Transverse colon (tissue), 4 donors: ENCODE results near the gene KLF15. TPM values are rescaled to one million over a fixed set of nuclear protein-coding genes. Genes with fewer than 3 reads are reported as not detected.

Experiments
- DNase-seq: peaks from one replicate; pipeline ENCODE4 v3.0.0-alpha.2; 2019
- H3K27ac ChIP-seq, 4 donors: fragments of 200-600 bp; sonication (generic); 2 replicates each; pipeline ENCODE4 v1.5.1; 2016 to 2018; ENCODE audit warnings: inconsistent platforms in 4 of 4
- H3K27me3 ChIP-seq: fragments of 200-600 bp; sonication (generic); 2 replicates; pipeline ENCODE4 v1.5.1; 2017; ENCODE audit warnings: inconsistent platforms
- H3K36me3 ChIP-seq, 4 donors: fragments of 200-600 bp; sonication (generic); 2 replicates each; pipeline ENCODE4 v1.5.1; 2017 to 2019; ENCODE audit warnings: inconsistent platforms in 4 of 4
- H3K4me1 ChIP-seq, 4 donors: fragments of 200-600 bp; sonication (generic); 2 replicates each; pipeline ENCODE4 v1.5.1; 2017 to 2020; ENCODE audit warnings: inconsistent platforms in 4 of 4
- H3K4me3 ChIP-seq, 4 donors: fragments of 200-600 bp; sonication (generic); 1 replicate in 1 of 4; 2 replicates in 3 of 4; pipeline versions ENCODE4 v1.5.1 to v1.6.1; 2017 to 2019; ENCODE audit warnings: inconsistent platforms in 4 of 4
- H3K9me3 ChIP-seq, 2 donors: fragments of 200-600 bp; sonication (generic); 2 replicates each; pipeline ENCODE4 v1.5.1; 2017 to 2019; ENCODE audit warnings: inconsistent platforms in 2 of 2
- EP300 ChIP-seq: sonication (generic); formaldehyde crosslinking; IDR thresholded peaks from one replicate; pipeline ENCODE4 v1.6.1; 2017; ENCODE audit warnings: antibody characterized with exemption, low read depth
- POLR2A ChIP-seq: fragments of 450-650 bp; IDR thresholded peaks from one replicate; pipeline ENCODE4 v1.6.1; 2016; ENCODE audit warnings: antibody characterized with exemption, mild to moderate bottlenecking, moderate library complexity
- POLR2AphosphoS5 ChIP-seq, 3 donors: sonication (generic); formaldehyde crosslinking; IDR thresholded peaks; one replicate each; pipeline ENCODE4 v1.6.1; 2016; ENCODE audit warnings: antibody characterized with exemption in 3 of 3
- WGBS, 2 donors: methylation state at CpG; one replicate each; pipeline ENCODE4 v1.1.5; 2018; ENCODE audit warnings: low coverage in 1 of 2; 5-methylcytosine and 5-hydroxymethylcytosine counted together
- in situ Hi-C, 4 donors: fragments of 200-750 bp; cut with MboI; loops; one replicate each; pipeline versions ENCODE4 v1.15.0 to v1.15.1; 2017; ENCODE audit warnings: low sequenced_read_pairs in 3 of 4, low pct_ligation_motif_present in 1 of 4, low pct_unique_long_range_greater_than_20kb in 1 of 4
- intact Hi-C: fragments of 100-400 bp; cut with DNase I; formaldehyde crosslinking; loops from one replicate; pipeline ENCODE4 v1.15.1; 2023; ENCODE audit warnings: low total_unique reads
- total RNA-seq, 4 donors: library from RNA; depleted of rRNA; stranded (reverse); fragments of >200 nt; gene quantifications; one replicate each; pipeline ENCODE4 v1.1.0, GENCODE V29; 2016
- TF ChIP-seq, protein P1 (sequence below), 5 experiments: fragments of 200-600 bp in 3 of 5; fragments of 450-650 bp in 2 of 5; sonication (generic) in 3 of 5; IDR thresholded peaks; 1 replicate in 2 of 5; 2 replicates in 3 of 5; pipeline ENCODE4 v1.5.1; 2016 to 2017; ENCODE audit warnings: antibody characterized with exemption in 5 of 5, inconsistent platforms in 3 of 5, mild to moderate bottlenecking in 2 of 5, moderate library complexity in 1 of 5

The KLF15 gene
- total RNA-seq, 4 donors from 2014 or later, result 4.0 to 19.5 (median 8.4) TPM

DNA sequence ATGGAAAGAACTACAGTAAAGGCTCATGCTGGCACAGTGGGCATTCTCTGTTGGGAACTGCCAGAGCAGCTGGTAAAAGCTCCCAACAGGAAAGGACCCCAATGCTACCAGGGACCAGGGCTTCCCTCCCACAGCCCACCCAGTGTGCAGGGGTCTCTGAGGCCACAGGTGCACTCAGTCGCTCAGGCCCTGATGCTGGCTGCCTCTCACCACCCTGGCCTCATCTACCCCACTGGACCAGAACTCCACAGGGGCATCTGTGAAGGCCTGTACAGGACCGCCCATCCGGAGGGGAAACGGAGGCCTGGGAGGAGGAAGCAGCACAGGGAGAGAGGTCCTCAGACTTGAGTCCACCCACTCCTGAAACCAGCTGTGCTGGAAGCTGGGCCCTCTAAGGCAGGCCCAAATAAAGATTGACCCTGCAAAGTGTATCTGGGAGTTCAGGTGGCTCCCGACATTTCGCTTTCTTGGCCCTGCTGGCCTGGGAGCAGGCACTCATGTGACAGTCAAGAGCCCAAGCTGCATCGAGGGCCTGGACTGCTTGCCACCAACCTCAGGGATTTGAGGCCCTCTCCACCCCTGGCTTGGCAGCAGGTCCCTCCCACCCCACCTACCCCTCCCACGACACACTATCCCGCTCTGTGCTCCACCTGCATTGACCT is 12.7 kb downstream of the KLF15 start:
- no peaks in the 10 kb centered on the region for H3K36me3 ChIP-seq
- no peak for TF ChIP-seq POLR2AphosphoS5 (IDR thresholded peaks at IDR 0.05)
- 82 to 91% methylated on average over 2 to 9 of the region's 9 CpGs for WGBS, 2 donors
- H3K27me3 ChIP-seq, result no peaks in the 10 kb centered on the region
- in situ Hi-C loops, result no loop called here
- H3K4me3 ChIP-seq, result no peak overlapping the region
- peak; percentile 6 for DNase-seq
- H3K27ac ChIP-seq, result no peak overlapping the region
- intact Hi-C loops, result no loop called here
- H3K9me3 ChIP-seq, result no peaks in the 10 kb centered on the region
- no peaks in the 10 kb centered on the region for H3K4me1 ChIP-seq

DNA sequence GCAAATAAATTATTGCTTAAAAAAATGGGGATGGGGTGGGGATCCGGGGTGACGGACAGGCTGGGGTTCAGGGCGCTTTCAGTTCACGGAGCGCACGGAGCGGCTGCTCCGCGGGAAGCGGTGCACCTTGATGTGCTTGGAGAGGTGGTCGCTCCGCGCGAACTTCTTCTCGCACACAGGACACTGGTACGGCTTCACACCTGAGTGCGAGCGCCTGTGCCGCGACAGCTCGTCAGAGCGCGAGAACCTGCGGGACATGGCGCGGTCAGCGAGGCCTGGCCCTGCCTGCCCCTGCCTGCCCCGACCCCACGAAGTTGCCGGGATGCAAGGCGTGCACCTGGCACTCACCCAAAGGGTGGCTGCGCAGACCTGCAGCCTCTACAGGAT is 13.6 kb downstream of the KLF15 start:
- H3K4me1 ChIP-seq, result no peaks in the 10 kb centered on the region
- no peaks in the 10 kb centered on the region for H3K36me3 ChIP-seq
- in situ Hi-C loops (no loop called here), intact Hi-C loops (no loop called here)
- TF ChIP-seq POLR2AphosphoS5 (IDR thresholded peaks at IDR 0.05) (no peak), EP300 (no peak), POLR2A (no peak)
- TF ChIP-seq, protein P1, sequence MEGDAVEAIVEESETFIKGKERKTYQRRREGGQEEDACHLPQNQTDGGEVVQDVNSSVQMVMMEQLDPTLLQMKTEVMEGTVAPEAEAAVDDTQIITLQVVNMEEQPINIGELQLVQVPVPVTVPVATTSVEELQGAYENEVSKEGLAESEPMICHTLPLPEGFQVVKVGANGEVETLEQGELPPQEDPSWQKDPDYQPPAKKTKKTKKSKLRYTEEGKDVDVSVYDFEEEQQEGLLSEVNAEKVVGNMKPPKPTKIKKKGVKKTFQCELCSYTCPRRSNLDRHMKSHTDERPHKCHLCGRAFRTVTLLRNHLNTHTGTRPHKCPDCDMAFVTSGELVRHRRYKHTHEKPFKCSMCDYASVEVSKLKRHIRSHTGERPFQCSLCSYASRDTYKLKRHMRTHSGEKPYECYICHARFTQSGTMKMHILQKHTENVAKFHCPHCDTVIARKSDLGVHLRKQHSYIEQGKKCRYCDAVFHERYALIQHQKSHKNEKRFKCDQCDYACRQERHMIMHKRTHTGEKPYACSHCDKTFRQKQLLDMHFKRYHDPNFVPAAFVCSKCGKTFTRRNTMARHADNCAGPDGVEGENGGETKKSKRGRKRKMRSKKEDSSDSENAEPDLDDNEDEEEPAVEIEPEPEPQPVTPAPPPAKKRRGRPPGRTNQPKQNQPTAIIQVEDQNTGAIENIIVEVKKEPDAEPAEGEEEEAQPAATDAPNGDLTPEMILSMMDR (IDR thresholded peaks at IDR 0.05), result no peak
- H3K9me3 ChIP-seq, result no peaks in the 10 kb centered on the region
- 95% methylated on average over 32 of the region's 32 CpGs; no CpG with 5 or more reads in 1 of the 2 donors for WGBS, 2 donors
- no peak overlapping the region for H3K4me3 ChIP-seq
- H3K27ac ChIP-seq, result no peak overlapping the region
- H3K27me3 ChIP-seq, result no peaks in the 10 kb centered on the region
- peak; percentile 7 for DNase-seq

DNA sequence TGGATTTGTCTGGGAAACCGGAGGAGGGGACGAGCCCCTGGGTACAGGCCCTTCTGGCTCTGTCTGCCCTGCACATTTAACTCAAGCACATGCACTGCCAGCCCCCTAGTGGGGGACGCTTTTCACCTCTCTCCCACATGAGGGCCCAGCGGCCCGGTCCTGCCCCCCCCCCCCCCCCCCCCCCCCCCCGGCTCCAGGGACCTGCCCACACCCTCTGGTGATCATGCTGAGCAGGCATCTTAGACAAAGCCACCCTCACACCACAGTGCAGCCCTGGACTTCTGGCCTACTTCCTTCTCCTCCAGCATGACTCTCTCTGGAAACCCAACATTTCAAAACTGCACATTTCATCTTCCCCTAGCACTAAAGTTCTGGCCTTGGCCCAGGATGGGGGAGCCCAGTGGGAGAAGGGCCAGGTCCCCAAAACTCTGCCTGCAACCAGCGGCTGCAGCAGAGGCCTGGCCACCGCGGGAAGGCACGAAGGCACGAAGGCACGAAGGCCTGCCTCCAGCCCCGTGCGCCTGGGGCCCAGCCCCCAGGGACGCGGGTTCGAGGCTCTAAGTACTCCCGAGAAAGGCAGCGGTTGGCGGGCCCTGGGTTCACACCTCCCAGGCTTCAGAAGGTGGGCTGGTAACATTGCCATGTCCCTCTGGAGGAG is 14.1 kb downstream of the KLF15 start:
- in situ Hi-C loops (no loop called here), intact Hi-C loops (no loop called here)
- Histone ChIP-seq H3K4me1 (no peaks in the 10 kb centered on the region), H3K4me3 (no peak overlapping the region), H3K27ac (no peak overlapping the region), H3K9me3 (no peaks in the 10 kb centered on the region), H3K36me3 (no peaks in the 10 kb centered on the region), H3K27me3 (no peaks in the 10 kb centered on the region)
- 87% methylated on average over 16 of the region's 20 CpGs; no CpG with 5 or more reads in 1 of the 2 donors for WGBS, 2 donors
- DNase-seq, result peak; percentile 6
- TF ChIP-seq EP300 (no peak), POLR2AphosphoS5 (IDR thresholded peaks at IDR 0.05) (no peak), POLR2A (no peak)
- TF ChIP-seq, protein P1 (IDR thresholded peaks at IDR 0.05), result no peak

DNA sequence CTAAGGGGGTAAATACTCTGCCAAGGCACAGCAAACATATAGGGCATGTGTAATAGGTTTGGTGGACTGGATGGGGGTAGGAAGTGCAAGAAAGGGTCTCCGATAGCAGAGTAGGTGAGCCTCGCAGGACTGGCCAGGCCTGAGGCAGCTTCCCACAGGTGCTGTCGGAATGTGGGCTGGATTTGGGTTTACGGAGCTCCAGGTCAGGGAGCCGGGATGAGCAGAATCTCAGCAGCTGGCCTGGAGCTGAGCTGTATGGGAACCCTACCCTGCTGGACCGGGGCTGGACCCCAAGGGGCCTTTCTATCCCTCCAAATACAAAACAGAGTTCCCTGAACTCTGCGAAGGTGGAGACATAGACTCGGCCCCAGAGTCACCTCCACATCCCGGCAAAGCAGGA is 15.0 kb downstream of the KLF15 start:
- 85% methylated on average over 9 of the region's 9 CpGs; no CpG with 5 or more reads in 1 of the 2 donors for WGBS, 2 donors
- H3K9me3 ChIP-seq, result no peaks in the 10 kb centered on the region
- DNase-seq, result peak; percentile 3
- no peak overlapping the region for H3K27ac ChIP-seq
- H3K4me3 ChIP-seq, result no peak overlapping the region
- no peaks in the 10 kb centered on the region for H3K27me3 ChIP-seq
- TF ChIP-seq POLR2A, result no peak
- TF ChIP-seq, protein P1 (IDR thresholded peaks at IDR 0.05), result no peak
- no peak for TF ChIP-seq POLR2AphosphoS5 (IDR thresholded peaks at IDR 0.05)
- intact Hi-C loops (no loop called here), in situ Hi-C loops (no loop called here)
- no peaks in the 10 kb centered on the region for H3K4me1 ChIP-seq
- no peaks in the 10 kb centered on the region for H3K36me3 ChIP-seq
